ENCODE data around the gene PSME3IP1.
"Not testable (repeated sequence)": the region's sequence is repeated elsewhere in the genome, so short reads cannot be mapped to it uniquely, and the experiment has no call there.

The PSME3IP1 gene

DNA sequence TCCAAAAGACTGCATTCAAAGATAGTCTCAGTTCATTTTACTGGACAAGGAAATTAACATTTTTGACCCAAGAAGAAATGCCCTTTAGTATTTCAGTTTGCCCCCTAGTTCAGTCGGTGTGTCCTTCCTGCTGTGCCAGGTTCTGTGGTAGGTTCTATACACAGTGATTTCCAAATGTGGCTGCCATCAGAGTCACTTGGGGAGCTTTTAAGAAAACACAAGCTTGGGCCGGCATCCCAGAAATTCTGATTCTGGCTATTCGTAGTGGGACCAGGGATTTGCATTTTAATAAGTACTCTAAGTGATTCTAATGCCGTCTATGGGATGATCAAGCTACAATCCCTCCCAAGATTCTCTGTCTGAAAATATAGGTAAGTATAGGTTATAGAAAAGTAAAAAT is 10.4 kb upstream of the PSME3IP1 start:
- no peak for DNase-seq

DNA sequence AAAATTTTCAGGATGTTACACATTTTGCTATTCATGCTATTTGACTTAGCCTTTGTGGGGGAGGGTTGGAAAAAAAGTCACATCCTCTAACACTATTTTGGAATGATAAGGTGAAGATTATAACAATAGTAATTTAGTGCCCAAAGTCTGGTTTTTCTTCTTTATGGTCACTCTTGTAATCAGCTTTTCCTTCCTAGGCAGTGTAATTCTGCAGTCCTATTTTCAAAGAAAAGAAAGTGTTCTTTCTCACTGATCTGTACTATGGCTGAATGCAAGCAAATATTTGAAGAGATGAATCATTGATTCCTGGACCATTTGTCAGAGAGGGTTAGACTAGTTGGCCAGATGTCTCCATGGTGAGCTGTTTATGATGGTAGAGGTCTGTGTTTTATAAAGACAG is 8.7 kb upstream of the PSME3IP1 start:
- DNase-seq: no peak

DNA sequence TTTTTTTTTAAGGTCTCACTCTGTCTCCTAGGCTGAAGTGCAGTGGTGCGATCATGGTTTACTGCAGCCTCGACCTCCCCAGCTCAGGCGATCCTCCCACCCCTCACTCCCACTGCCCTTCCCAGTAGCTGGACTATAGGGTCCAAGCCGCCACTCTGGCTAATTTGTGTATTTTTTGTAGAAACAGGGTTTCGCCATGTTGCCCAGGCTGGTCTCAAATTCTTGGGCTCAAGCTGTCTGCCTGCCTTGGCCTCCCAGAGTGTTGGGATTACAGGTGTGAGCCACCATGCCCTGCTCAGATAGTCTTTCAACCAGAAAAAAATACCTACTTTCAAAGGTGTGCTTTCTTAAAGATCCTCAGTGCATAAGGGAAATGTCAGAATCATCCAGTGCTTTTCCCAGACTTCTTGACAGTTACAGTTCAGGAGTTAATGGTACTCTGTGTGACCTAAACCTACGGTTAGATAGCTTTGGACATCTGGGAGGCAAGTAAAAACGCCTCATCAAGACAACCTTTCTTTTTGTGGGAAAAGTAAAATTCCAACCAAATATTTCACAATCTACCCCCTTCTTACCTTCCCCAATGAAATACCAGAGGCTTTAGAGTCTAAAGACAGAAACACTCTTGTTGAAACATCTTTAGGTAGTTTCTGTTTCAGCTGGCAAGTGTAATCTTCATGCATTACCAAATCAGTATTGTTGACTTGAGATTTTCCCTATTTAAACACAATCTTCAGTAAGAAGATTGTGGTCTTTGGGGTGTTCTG is 7.1 kb upstream of the PSME3IP1 start:
- DNase-seq: no peak

DNA sequence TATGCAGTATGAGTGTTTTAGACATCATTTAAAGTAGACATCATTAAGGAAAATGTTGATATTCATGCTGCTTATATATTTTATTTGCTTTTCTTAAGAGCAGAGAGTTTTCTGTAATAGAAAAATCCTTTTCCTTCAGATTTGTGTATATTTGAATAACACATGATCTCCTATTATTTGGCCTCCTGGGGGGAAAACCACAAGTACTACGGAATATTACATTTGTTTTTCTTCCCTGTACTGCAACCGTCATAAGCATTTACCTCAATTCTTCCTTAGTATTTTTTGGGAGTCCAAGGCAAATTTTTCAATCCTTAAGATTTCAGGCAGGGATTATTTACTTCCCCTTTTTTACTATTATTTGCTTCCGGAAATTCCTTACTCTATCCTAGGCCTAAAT is 6.3 kb upstream of the PSME3IP1 start:
- DNase-seq: no peak

DNA sequence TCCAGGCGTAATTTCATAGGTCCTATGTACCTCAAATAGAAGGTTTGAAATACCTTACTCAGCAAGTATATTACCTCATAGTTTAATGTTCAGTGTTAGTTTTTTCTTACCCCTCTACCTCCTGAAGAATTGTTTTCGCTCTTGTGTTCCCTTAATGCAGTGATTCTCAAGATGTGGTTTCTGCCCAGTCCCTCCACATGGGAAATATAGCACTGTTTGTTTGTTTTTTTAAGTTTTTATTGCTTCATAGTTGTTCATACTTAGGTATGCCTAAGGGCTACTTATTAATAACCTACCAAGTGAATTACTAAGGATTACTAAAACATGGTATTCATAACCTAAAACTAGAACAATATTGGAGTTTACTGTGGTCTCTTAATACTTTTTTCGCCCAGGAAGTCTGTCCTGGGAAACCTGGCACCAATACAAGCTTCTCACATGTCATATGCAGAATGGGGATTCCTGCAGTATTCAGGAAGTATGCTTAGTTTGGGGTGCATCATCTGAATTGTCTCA is 5.3 kb upstream of the PSME3IP1 start:
- no peak for DNase-seq

DNA sequence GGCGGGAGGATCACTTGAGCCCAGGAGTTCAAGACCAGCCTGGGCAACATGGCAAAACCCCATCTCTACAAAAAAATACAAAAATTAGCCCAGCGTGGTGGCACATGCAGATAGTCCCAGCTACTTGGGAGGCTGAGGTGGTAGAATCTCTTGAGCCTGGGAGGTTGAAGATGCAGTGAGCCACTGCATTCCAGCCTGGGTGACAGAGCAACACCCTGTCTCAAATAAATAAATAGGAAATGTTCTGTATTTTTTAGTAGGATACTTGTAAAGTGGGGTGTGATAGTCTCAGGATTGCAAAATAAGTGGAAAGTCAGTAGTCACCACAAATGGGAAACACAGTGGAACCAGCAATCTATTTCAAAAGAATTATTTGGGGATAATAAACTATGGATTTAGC is 4.3 kb upstream of the PSME3IP1 start:
- no peak for DNase-seq

DNA sequence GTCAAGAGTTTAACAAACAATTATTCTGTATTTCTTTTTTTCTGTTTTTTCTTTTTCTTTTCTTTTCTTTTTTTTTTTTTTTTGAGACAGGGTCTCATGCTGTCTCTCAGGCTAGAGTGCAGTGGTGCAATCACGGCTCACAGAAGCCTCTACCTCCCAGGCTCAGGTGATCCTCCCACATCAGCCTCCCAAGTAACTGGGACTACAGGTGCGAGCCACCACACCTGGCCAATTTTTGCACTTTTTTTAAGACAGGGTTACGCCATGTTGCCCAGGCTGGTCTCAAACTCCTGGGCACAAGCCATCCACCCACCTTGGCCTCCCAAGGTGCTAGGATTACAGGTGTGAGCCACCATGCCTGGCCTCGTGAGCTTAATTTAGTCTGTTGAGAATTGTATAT is 3.7 kb upstream of the PSME3IP1 start:
- DNase-seq: not testable (repeated sequence)

DNA sequence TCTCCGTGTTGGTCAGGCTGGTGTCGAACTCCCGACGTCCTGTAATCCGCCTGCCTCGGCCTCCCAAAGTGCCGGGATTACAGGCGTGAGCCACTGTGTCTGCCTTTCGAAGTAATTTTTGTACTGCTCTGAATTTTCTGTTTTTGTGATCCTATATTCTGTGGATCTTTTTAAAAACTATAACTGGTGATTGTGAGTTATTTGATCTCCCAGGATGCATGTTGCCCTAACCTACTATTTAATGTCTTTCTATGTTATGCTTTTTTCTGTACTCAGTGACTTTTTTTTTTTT is 2.8 kb upstream of the PSME3IP1 start:
- DNase-seq: no peak

DNA sequence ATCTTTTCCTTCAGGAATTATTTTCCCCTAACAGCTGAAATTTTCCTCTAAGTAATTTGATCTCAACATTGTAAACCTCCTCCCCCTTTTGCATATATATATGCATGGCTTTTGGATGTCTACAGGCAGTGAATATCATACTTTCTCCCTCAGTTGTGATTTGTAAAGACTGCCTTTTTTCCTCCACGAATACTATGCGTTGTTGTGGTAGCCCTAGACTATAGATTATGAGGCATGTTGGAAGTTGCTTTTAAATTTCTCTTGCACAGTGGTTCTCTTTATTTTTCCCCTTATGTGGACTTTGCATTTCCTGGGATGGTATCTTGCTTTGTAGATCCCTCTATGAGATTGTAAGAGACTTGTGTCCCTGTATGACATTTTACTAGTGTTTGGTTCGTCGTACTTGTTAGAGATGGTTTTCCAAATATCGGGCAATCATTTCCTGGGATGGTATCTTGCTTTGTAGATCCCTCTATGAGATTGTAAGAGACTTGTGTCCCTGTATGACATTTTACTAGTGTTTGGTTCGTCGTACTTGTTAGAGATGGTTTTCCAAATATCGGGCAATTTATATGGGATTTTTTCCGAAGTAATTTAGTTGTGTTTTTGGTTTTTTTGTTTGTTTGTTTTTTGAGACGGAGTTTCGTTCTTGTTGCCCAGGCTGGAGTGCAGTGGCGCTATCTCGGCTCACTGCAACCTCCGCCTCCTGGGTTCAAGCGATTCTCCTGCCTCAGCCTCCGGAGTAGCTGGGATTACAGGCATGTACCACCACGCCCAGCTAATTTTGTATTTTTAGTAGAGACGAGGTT is 2.3 kb upstream of the PSME3IP1 start:
- not testable (repeated sequence) for DNase-seq

DNA sequence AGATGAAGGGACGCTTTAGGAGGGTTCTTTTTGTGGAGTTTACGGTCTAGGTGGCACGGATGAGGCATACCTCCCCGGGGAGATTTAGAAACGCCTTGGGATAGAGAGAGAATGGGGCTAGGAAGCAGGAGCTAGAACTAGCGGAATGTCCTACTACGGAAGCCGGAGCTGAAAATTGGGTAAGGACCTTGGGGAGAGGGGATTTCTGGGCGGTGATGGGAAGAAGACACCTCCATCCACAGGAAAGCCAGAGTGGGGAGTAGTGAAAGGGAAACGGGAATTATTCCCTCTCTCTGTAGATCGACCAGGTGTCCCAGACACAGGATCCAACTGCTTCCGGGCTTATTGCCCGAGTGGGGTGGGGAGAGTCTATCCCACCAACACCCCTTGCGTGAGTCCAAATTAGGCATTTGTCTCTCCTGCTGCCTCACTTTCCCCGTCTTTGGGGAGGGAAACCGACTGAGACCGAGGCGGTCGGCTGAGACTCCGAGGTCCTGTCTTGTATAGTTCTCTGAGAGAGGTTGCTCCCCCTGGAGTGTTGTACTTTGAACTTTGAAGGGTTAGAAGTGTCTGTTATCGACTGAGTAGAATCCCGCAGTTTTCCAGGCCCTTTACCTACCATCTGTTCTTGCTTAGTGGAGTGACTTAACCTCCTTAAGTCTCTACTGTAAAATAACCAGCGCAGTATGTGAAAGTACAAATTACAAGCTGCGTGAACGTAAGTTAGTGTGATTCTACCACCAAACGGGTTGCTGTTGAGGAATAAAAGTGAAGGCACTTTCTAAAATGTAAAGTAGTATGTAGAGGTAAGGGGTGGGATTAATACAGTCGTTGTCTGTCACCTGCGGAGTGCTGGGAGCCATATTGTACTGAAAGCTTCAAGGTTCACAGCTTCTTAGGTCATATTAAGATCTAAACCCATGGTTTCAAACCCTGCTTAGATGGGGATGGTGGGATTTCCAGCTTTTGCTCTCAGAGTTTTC is 1.3 kb upstream of the PSME3IP1 start:
- peak in 1 of 2 experiments; percentile 25 for DNase-seq

DNA sequence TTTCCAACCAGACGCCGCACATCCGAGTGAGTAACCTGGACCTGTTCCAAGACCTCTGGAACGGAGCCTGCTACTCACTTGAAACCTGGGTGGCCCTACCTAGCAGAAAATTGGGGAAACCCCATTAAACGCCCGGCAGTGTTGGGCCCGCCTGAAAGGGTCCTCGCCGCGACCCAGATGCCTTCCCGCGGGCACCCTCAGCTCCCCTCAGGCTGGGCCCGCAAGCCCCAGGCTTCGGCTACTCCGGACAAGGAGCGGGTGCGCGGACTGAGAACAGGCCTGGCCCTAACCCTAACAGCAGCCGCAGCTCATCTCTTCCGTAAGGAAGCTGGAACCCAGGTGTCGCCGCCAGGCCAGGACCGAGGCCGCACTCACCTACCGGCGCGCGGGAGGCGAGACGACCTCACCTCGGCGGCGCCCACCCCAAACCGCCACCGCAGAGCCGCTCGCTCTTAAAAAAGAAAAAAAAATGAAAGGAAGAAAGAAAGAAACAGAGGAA is 344 bp downstream of the PSME3IP1 start:
- peak in 1 of 2 experiments; percentile 36 for DNase-seq

DNA sequence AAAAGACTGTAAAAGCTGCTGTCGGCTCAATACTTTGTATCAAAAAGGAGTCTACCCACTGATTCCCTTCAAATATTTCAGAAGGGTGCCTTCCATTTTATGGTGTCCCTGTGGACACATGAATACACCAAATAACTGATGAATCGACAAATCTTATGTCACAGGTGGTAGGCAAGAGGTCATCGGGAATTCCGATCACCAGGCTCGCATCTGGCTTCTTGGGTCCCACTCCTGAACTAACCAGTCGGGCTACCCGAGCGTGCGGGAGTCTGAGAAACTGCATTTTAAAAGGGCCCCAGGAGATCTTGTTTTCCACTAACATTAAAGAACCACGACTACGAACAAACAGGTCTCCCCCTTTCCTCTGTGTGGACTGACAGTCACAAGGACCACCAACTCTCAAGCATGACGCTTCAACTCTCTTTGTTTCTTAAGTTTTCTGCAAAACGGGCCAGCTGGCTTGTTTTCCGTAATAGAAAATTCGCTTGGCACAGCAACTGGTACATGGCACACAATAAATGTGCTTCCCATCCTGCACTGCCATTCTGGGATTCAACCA is 873 bp downstream of the PSME3IP1 start:
- no peak for DNase-seq

DNA sequence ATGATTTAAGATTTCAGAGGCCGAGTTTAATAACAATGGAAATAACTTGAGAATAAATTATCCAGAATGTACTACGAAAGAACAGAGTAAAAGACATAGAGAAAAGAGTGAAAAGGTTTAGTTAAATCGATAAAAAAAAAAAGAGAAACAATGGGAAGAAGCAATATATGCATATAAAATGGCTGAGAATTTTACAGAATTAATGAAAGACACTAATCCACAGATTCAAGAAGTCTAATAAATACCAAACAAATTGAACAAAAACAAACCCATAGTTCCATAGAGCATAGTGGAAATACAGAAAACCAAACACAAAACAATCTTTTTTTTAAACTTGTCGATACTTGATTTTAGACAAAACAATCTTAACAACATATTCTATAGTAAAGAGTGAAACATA is 1.7 kb downstream of the PSME3IP1 start:
- no peak for DNase-seq

DNA sequence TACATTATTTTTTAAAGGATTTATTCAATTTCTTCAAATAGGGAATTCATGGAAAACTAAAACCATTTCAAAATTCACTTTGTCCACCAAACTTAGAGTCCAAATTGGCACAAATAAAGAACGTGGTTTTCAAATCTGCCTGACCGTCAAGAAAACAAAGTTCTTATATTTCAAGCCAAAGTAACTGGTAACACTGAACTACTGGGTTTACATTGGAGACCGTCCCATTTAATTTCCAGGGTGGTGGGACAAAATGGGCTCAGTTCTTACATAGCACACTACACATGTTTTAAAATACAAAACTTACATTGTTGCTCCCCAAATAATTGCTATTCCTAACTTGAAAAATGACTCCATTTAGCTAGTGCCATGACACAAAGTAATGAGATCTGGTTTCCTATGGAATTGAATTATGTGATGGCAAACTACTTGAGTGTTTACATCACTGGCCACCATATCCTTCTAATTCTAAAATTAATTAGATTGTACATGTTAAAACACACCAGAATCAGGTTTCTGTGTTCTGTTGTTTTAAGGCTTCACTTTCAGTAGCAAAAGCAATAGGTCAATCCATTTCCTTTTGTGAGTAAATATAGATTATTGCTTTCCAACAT is 6.5 kb downstream of the PSME3IP1 start:
- DNase-seq: no peak

DNA sequence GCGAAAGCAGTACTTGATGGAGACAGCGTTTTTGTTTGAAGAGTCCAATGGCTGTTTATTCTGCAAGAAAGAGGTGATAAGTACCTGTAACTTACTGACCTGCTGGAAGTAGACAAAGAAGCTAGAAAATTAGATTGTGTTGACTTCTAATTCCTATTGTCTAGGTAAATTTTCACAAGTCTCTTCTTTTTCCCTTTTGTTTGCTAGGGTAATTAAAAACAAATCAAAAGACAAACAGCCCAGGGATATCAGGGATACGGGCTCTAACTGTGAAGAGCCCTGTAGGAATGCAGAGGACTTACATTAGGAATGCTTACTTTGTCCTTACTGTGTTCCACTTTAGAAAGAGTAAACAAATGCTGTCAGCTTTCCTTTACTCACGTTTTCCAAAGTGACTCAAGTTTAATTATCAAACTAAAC is 7.0 kb downstream of the PSME3IP1 start:
- DNase-seq: no peak

DNA sequence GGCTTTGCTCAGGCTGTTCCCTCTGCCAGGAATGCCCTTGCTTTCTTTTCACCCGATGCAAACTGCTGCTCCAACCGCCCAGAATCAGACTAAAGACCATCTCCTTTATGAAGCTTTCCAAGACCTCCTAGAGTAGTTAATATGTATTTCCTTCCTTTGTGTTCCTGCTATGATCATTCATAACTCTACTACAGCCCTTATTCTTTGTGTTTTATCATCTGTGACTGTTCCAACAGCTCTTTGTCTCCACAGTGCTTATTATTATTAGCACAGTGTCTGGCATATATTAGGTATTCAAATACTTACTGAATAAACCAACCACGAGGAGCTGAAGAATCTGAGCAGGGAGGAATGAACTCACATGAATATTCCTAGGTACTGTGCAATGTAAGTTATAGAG is 7.6 kb downstream of the PSME3IP1 start:
- DNase-seq: no peak

DNA sequence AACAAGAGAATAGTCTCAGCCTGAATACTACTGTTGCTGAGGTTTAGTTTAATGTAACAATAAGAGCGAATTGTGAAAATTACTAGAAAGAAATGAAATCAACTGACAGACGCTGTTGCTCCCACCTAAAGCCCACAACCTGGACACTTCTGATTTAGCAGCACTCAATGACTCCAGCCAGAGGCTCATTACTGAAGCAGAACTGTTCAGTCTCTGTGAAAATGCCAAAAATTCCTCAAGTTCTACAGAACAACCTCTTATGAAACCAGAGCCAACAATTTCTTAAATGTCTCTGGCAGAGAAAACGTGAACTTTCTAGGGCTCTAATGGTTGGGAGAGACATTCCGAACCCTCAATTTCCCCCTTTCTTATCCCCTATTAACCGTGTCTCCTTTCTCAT is 9.9 kb downstream of the PSME3IP1 start:
- no peak for DNase-seq

DNA sequence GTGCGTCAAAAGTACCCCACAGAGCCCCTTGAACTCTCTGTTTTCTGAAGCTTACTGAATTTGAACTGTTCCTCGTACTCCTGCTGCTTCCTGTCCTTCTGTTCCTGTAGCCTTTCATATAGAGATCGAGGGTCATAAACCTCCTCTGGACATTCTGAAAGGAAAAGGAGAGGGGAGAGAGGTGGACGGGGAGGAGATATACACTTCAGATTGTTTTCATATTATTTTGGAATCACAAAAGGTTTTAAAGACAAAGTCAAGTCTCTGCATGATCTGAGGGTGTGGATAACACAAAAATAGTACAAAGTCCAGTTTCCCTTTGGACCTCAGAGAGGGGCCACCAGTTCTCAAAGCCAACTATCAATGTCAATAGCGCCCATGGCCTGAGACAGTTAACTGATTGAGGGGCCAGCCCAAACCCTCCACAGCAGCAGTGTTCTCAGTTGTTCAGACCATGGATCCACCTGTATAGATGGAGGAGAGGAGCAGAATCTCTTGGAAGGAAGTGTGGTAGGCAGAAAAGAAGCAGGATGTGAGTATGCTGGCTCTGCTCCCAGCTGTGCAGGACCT is 13.0 kb downstream of the PSME3IP1 start:
- no peak for DNase-seq

DNA sequence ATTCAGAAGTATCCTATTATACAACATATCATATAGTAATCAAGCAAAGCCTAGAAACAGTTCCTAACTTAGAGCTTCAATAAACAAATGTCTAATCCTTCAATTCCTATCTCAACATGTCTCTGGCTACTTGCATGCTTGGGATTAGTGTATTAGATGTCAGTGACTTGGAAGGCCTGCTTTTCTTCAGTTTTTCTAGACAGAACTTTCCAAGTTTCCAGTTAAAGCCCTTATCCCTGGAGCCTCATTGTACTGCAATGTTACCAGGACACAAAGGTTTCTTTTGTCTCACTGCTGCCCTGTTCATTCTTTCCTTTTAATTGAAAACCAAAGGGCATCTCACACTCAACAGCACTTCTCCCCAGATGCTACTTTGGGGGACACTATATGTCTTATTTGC is 16.5 kb downstream of the PSME3IP1 start:
- no peak for DNase-seq

DNA sequence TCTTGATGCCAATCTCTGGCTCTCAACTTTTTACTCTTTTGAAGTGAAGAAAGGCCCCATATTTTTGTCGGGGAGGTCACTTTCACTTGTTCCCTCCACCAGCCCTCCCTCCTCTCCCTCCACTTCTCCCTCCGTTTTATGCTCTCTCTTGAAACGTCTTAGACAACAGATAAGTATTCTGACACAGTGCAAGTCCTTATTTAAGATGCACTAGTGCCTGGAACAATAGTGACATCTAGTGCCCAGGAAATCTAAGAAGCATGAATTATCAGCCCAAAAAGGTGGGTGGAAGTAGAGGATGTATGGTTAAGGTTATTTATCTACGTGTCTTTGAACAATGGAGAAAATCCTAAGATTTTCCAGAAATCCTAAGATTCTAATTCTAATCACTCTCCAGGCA is 17.9 kb downstream of the PSME3IP1 start:
- peak; percentile 64 to 76 for DNase-seq

DNA sequence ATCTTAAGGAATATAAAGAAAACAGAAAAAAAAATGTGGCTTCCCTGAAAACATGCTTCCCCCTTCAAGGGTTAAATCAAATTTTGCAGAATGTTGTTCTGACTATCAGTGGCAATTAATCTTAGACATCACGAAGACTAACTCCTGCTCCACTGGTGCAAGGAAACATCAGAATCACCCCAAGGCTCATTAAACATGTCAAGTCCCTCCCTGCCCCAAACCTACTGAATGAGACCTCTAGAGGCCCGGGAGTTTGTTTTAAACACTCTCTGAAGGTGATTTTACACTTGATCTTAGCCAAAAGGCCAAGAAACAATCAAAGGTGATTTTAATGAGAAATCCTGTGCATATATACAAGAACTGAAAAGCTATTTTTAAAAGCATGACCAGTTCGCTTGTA is 18.3 kb downstream of the PSME3IP1 start:
- no peak for DNase-seq

DNA sequence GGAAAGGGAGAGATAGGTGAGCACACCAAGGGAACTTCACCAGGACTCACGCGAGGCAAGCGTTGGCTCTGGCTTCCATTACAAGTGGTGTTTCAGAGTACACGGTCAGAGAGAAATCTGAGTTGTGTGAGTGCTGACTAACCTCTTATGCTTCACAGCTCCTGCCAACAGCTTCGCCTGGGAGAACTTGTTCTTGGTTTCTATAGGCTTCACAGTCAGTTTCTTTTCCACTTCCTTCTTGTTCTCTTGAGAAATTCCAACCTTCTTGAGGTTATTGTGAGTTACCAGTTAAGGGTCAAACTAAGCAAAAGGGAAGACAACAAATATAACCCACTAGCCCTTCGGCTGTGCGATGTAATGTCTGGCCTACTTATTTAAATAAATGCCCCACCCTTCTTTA is 18.9 kb downstream of the PSME3IP1 start:
- DNase-seq: peak in 1 of 2 experiments; percentile 16

Data from AML-193 (cell line).